Fibroblast of mammary gland (primary cell): ENCODE data around the gene SRL.

Experiments
- DNase-seq: peaks from one replicate; pipeline ENCODE4 v3.0.0-alpha.2; 2010; ENCODE audit warnings: low read depth
- H3K4me3 ChIP-seq: 2 replicates; pipeline ENCODE4 v1.5.1; 2011; ENCODE audit warnings: low read depth, mild to moderate bottlenecking, low read length, moderate library complexity; ENCODE audit not compliant: control insufficient read depth
- TF ChIP-seq, protein P1 (sequence below): conservative IDR thresholded peaks from 2 replicates; pipeline ENCODE4 v1.5.1; 2011; ENCODE audit warnings: low read depth, low read length, inconsistent platforms; ENCODE audit not compliant: control insufficient read depth, insufficient read depth

The SRL gene

DNA sequence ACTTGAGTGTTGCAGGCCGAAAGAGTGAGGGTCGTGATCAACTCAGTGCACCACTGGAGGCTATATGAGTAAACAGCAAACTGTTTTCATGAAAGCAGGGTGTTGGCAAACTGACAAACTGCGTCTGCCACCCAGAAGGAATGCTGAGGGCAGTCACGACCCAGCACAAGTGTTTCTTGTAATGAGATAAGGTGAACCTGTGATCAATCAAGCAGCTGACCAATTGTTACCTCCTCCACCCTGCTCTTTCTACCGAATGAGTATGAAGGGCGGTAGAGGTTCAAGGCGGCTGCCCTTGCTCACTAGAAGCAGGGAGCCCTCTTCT lies 5.5 kb upstream of the SRL start:
- no peak for DNase-seq
- H3K4me3 ChIP-seq: no peak overlapping the region

DNA sequence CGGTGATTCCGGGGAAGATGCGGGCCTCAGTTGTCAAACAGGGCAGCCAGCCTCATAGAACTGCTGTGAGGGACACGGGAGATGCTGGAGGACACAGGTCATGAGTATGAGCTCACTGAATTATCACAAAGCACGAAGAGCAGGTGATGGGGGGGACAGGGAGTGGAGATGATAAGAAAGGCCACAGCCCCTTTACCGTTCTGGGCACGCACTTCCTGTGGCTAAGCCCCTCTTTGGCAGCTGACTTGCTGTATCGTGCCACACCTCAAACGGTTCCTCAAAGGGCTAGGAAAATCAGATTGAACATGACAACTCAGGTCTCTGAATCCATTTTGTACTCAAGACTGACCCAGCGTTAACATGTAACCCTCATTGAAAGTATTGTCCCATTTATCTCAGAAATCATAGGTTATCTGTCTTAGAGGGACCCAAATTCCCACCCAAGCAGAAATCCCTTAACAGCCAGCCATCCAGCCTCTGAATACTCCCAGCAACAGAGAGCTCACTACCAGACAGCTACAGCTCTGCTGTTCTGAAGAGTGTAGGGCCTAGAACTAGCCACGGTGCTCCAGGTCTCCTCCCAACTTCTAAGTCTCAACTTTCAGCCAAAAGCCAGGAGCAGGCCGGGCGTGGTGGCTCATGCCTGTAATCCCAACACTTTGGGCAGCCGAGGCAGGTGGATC lies 5.0 kb upstream of the SRL start:
- TF ChIP-seq, protein P1, sequence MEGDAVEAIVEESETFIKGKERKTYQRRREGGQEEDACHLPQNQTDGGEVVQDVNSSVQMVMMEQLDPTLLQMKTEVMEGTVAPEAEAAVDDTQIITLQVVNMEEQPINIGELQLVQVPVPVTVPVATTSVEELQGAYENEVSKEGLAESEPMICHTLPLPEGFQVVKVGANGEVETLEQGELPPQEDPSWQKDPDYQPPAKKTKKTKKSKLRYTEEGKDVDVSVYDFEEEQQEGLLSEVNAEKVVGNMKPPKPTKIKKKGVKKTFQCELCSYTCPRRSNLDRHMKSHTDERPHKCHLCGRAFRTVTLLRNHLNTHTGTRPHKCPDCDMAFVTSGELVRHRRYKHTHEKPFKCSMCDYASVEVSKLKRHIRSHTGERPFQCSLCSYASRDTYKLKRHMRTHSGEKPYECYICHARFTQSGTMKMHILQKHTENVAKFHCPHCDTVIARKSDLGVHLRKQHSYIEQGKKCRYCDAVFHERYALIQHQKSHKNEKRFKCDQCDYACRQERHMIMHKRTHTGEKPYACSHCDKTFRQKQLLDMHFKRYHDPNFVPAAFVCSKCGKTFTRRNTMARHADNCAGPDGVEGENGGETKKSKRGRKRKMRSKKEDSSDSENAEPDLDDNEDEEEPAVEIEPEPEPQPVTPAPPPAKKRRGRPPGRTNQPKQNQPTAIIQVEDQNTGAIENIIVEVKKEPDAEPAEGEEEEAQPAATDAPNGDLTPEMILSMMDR: no peak
- DNase-seq: no peak

More for the DNA sequence above, 5.5 kb upstream of the SRL start:
- TF ChIP-seq, protein P1: no peak

DNA sequence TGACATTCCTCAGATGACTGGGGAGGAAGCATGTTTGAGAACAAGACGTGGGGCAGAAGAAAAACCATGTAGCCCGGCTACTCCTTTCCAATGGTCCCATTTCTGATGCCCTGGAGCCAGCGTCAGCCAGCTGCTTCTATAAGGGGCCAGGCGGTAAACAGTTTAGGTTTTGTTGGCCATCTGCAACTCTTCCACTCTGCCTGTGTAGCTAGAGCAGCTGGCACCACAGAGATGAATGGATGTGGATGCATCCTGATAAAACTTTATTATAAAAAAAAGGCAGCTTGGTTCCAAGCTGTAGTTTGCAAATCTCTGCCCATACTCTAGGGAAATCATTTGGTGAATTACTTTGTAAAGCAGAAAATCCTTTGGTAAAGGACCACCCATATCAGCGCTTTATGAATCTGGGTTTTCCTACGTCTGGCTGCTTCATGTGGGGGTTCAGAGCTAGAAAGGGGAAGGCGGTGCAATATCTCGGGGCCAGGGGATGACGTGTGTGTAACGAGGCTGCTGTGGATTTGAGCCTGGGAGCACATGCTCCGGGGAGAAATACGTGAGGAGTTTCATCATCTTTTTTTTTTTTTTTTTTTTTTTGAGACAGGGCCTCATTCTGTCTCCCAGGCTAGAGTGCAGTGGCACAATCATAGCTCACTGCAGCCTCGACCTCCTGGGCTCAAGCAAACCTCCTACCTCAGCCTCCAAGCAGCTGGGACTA lies 3.4 kb upstream of the SRL start:
- TF ChIP-seq, protein P1: no peak
- H3K4me3 ChIP-seq: no peak overlapping the region
- peak; percentile 56 for DNase-seq

More for the DNA sequence above, 5.0 kb upstream of the SRL start:
- H3K4me3 ChIP-seq: no peak overlapping the region

DNA sequence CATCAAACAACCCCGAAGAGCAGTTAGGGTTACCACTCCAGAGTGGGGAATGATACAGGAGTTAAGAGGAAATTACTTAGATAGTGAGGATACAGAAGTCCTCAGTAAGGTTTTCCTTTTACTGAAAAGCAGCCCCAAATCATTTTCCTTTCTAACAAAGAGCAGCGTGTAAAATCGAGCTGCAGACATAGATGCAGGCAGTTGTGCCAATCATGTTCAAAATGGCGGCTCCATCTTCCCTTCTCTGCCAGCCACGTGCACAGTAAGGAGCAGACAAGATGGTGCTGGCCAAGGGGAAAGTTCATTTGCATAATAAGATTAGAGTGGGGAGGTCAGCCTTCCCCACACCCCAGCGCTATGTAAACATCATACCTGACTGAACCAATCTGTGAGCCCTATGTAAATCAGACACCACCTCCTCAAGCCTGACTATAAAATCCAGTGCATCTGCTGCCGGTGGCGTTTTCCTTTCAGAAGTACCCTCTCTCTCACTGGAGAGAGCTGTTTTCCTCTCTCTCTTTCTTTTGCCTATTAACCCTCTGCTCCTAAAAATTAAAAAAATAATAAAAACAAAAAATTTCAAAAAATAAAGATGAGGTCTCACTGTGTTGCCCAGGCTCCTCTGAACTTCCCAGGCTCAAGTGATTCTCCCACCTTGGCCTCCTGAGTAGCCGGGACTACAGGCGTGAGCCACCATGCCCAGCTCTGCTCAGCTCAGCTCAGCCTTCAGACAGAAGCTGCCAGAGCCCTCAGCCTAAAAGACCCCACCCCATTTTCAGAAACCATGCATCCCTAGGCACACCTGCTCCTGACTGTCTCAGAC lies 2.6 kb upstream of the SRL start:
- no peak for DNase-seq
- TF ChIP-seq, protein P1: no peak
- no peak overlapping the region for H3K4me3 ChIP-seq

DNA sequence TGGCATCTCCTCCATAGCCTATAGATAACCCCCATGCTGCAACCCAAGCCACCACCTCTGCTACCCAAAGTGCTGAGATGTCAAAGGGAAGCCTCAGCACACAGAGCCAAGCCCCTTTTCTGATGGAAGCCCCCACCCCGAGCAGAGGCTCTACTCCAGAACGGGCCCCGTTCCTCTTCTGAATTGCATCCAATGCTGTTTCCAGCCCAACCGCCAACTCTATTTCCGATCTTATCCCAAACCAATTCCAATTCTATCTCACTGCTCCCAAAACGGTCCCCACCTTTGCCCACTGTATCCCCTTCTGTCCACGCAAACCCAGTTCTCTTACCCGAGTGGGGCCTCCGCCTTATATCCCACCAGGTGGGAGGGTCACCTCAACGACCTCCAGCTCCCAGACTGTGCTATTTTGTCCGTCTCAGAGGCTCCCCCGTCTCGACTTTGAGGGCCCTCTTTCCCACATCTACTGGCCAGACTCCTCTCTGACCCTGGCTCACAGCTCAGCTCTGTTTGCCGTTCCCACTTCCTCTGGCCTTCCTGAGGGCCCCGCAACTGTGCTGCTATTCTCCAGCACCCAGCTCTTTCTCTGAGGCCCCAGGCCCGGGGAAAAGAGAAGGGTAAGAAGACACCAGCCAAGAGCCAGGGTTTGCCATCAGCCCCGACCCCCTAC lies 487 bp downstream of the SRL start:
- no peak overlapping the region for H3K4me3 ChIP-seq
- no peak for DNase-seq
- TF ChIP-seq, protein P1: no peak

DNA sequence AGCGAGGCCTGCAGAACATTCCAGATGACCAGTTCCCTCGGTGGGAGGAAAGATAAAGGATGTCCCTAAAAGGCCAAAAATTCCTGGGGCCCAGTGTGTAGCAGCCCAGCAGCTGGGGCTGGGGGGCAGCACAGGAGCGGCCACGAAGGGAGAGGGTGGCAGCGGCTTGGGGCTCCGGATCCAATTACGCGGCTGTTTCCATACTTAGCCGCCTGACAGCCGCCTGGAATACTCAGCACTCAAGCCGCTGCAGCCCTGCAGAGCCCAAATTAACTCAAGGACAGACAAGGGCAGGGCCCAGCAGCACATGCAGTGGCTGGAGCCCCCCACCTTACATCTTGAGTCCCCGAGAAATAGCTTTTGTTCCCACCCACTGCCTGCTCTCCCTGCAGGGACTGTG lies 1.3 kb downstream of the SRL start:
- no peak for DNase-seq
- no peak overlapping the region for H3K4me3 ChIP-seq
- TF ChIP-seq, protein P1: no peak
